T-helper 9 cell (primary cell): ENCODE data around the gene ARL6IP4.

Source experiments
- DNase-seq: peaks from one replicate; pipeline ENCODE4 v3.0.0-alpha.2; 2020

Gene ARL6IP4

DNA sequence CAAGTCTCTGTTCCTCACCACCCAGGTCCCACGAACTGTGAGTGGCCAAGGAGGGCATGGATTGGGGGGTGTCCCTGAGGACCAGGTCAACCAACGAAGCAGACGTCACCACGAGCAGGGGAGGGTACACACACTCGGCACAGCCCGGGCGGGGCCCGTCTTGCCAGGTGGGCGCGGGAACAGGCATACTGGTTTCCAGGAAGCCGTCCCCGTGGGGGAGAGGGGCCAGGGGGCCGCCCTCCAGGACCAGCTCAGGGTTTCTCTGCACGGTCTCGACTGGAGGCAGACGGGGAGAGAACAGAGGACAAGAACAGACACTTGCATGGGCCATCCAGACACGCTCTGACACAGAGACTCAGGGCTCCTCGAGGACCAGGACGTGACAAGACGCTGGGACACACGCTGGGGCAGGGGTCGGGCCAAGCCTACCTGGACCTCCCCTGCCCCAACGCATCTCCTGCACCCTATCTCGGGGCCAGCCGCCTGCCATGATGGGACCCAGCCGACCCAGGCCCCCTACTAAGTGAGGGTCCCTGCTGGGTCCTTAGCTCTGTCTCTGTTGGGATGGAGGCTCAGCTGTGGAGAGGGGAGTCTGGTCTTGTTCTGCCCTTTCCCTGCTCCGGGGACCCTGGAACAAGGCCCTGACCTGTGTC is 11.3 kb downstream of the ARL6IP4 start:
- DNase-seq: no peak

GRCh38 chr12:122992386-122992785 is 11.9 kb downstream of the ARL6IP4 start:
- no peak for DNase-seq

DNA sequence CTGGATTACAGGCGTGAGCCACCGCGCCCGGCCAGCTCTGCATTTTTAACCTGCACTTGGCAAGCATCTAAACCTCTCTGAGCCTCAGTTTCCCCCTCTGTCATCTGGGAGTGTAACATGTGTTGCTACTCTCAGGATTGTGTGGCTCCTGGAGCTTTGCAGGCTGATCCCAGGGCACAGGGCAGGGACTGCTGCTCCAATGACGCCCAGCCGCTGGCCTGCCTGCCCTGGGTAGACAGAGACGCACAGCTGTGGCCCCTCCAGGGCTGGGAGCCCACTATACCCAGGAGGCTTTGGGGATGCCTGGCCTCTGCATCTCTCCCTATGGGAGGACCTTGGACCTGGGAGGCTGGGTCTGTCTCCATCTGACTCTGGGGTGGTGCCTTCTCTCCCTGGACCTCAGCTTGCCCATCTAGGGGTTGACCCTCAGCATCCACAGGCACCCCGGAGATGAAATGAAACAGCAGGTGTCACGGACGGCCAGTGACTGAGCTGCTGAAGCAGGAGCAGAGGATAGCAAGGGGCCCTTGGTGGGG is 13.7 kb downstream of the ARL6IP4 start:
- no peak for DNase-seq

GRCh38 chr12:122994781-122995502 is 14.5 kb downstream of the ARL6IP4 start:
- no peak for DNase-seq

DNA sequence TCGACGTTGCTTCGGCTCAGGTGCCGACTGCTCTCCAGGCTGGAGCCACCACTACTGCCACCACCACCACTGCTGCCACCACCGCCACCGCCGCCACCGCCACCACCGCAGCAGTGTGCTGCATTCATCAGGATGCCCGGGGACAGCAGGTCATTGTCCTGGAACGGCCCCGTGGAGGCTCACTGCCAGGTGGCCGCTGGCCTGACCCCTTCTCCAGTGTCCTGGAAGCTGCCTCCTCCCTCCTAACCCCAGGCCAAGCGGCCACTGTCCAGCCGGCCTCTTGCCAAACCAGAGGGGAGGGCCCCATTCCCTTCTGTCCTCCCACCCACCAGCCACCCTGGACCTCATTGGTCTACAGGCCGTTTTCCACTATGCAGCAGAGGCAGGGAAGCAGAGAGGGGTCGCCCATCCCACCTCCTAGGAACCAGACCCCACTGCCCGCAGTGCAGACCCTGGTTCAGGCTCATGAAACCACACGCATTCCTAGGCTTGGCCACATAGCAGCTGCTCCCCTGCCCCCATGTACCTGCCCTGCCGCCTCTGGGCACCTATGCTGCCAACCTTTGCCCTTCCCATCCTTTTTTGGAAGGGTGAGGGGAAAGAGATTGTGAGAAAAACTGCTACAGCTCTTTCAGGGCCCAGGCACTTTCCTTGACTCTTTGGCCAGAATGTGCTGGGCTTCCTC is 15.2 kb downstream of the ARL6IP4 start:
- no peak for DNase-seq

GRCh38 chr12:122996188-122996601 is 15.7 kb downstream of the ARL6IP4 start:
- DNase-seq: no peak

DNA sequence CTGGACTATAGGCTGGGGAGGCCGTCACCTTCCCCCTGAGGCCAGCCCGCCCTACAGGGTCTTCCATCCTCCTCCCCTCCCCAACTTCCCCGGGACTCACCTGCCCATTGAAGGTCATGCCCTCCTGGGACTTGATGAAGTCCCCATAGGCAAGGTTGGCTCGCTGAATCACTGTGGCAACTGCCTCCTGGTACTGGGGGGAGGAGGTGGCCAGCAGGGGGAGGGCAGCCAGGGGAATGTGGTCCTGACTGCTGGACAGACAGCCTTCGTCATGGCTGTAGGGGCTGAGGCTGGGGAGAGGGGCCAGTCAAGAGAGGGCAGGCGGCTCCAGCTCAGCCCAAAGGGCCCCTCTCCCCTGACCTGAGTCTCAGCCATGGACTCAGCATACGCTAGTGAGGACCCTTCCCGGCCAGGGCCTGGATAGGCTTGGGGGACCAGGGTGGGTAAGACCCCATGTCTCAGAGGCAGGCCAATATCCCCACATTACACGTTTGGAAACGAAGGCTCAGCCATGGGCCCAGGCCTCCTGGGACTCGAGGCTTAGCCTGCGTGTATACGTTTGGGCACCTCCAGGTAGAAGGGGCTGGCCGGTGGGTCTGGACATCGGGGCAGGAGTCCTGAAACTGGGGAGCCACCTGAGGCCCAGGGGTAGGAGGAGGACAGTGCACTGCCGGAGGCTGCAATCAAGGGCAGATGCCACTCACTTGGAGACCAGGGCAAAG is 16.3 kb downstream of the ARL6IP4 start:
- no peak for DNase-seq

DNA sequence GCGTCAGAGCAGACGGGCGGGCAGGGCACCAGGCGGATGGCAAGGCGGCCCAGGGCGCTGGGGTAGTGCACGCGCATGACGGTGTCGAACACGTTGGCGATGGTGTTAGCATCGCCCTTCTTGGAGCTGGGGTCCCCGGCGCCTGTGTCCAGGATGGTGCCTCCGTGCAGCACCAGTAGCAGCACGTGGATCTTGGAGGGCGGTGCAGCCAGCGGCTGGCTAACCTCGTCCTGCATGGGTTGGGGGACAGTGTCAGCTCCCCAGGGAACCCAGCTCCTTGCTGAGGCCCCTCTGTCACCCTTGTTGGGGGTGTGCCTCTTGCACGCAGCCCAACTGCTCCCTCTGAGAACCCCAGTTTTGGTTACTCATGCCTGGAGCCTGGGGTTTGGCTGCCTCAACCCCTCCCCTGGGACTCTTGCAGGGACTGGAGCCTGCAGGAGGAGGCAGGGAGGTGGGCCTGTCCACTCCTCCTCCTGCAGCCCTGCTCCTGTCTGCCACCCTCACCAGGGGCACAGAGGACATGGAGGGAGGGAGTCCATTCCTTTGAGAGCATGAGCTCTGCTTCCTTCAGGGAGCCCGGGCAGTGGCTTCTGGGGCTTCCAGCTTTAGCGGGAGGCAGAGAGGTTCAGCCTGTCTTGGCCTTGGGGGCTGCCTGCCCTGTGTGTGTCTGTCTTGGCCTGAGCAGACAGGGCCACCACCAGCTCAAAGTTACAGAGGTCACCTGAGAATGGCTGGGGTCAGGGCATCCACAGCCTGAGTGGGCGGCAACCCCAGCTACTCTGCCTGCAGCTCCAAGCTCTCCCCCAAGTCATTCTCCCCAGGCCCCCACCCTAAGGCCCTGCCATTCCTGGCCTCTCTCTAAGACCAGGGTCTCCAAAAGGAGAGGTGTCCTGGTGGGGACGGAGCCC is 17.1 kb downstream of the ARL6IP4 start:
- no peak for DNase-seq

DNA sequence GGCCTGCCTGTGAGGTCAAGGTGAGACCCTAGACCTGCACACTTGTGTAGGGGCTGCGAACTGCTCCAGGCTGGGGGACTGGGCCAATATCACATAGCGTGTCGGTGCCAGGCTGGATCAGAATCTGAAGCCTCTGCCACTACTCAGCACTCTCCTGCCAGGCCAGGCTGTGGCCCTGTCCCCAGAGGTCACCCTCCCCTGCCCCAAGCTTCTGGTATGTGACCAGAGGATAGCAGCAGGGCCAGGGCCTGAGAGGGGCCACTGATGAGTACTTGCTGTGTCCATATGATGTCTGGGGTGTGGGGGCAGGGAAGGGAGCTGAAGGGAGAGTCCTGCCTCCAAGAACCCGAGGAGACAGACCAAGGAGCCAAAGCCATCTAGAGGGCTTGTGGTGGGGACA is 17.8 kb downstream of the ARL6IP4 start:
- no peak for DNase-seq

GRCh38 chr12:122999196-122999946 is 18.9 kb downstream of the ARL6IP4 start:
- DNase-seq: no peak

- no peak for DNase-seq
These were observed 19.5 kb downstream of the ARL6IP4 start for GRCh38 chr12:122999986-123000420.

DNA sequence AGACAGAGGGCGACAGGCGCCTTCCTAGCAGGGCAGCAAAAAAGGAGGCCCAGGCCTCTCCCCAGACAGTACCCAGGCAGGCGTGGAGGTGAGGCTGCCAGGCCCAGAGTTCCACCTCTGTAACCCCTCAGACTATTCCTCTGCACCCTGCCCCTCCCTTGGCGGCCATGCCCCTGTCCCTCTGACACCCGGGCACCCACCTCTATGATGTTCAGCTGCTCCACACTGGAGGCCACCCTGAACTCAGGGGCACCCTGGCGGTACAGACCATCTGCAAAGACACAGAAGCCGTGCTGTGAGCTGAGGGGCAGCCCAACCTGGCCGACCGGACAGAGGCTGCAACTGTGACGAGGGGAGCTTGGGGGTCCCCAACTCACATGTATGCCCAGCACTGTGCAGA is 20.1 kb downstream of the ARL6IP4 start:
- DNase-seq: no peak

DNA sequence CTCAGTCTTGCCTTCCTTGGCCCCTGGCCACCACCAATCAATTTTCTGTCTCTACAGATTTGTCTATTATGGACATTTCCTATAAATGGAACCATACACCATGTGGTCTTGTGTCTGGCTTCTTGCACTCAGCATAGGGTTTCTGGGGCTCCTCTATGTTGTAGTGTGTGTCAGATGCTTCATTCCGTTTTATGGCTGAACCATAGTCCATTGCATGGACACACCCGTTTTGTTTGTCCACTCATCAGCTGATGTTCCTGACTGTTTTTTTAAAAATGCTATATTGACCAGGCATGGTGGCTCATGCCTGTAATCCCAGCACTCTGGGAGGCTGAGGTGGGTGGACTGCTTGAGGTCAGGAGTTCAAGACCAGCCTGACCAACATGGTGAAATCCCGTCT is 21.0 kb downstream of the ARL6IP4 start:
- DNase-seq: no peak

GRCh38 chr12:123003257-123003656 is 22.8 kb downstream of the ARL6IP4 start:
- no peak for DNase-seq

DNA sequence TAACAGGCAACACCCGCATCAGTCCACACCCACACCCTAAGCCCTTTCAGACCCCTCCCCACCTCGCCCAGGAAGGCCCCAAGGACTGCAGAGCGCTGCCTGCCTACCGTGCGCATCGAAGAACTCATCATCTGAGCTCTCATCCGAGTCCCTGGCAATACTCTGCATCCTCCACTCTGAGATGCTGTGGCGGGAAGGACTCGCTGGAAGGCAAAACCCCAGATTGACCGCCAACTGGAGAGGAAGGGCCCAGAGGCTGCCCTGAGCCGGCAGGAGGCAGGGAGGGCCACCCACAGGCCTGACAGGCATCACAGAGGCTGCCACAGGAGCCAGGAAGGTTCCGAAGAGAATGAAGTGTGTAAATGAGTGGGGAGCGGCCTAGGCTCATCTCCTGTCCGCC is 23.8 kb downstream of the ARL6IP4 start:
- no peak for DNase-seq

- DNase-seq: no peak
These were observed 24.7 kb downstream of the ARL6IP4 start for GRCh38 chr12:123005081-123005626.

GRCh38 chr12:123006977-123007376 is 26.5 kb downstream of the ARL6IP4 start:
- no peak for DNase-seq

GRCh38 chr12:123010110-123010509 is 29.6 kb downstream of the ARL6IP4 start:
- no peak for DNase-seq

GRCh38 chr12:123010681-123011080 is 30.2 kb downstream of the ARL6IP4 start:
- DNase-seq: no peak

GRCh38 chr12:123011701-123012100 is 31.2 kb downstream of the ARL6IP4 start:
- no peak for DNase-seq
